Measurements from ENCODE around the gene ZNF33A.
"Not testable (repeated sequence)": the region's sequence is repeated elsewhere in the genome, so short reads cannot be mapped to it uniquely, and the experiment has no call there.

The ZNF33A gene

GRCh38 chr10:38010119-38010903 lies at the start of gene ZNF33A:
Gene ZNF33A, plus strand, starts transcription at chr10:38010675. Its CDS starts 1,667 bp downstream, at chr10:38012342.
- peak; percentile 91 to 94 for DNase-seq

- DNase-seq, result no peak
These were observed 45.5 kb upstream of the ZNF33A start for GRCh38 chr10:37965006-37965405.

GRCh38 chr10:37972396-37972795 lies 38.1 kb upstream of the ZNF33A start:
- DNase-seq, result no peak

- peak in 1 of 2 donors; percentile 37 for DNase-seq
These were observed 35.0 kb upstream of the ZNF33A start for GRCh38 chr10:37975401-37975991.

- DNase-seq, result peak; percentile 99
These were observed 34.2 kb upstream of the ZNF33A start, which contains the start of gene ZNF25 for GRCh38 chr10:37976091-37976879. Gene ZNF25, minus strand, starts transcription at chr10:37976647. Its CDS starts 4,925 bp downstream, at chr10:37971722.

GRCh38 chr10:37976880-37977203 lies 33.6 kb upstream of the ZNF33A start:
- DNase-seq, result no peak

GRCh38 chr10:37991655-37992054 lies 18.8 kb upstream of the ZNF33A start:
- no peak for DNase-seq

- no peak for DNase-seq
These were observed 18.4 kb upstream of the ZNF33A start for GRCh38 chr10:37992083-37992482.

- not testable (repeated sequence) for DNase-seq
These were observed 11.6 kb upstream of the ZNF33A start for GRCh38 chr10:37998920-37999319.

GRCh38 chr10:38000474-38000873 lies 10.0 kb upstream of the ZNF33A start:
- not testable (repeated sequence) for DNase-seq

GRCh38 chr10:38003026-38003425 lies 7.4 kb upstream of the ZNF33A start:
- DNase-seq, result no peak

GRCh38 chr10:38003588-38003987 lies 6.9 kb upstream of the ZNF33A start:
- DNase-seq, result no peak

- DNase-seq, result no peak
These were observed 2.9 kb upstream of the ZNF33A start for GRCh38 chr10:38007551-38007950.

- no peak for DNase-seq
These were observed 2.5 kb upstream of the ZNF33A start for GRCh38 chr10:38007991-38008390.

GRCh38 chr10:38016354-38016753 lies 5.9 kb downstream of the ZNF33A start:
- no peak for DNase-seq

GRCh38 chr10:38019124-38019523 lies 8.6 kb downstream of the ZNF33A start:
- not testable (repeated sequence) for DNase-seq

GRCh38 chr10:38025283-38025682 lies 14.8 kb downstream of the ZNF33A start:
- no peak for DNase-seq

GRCh38 chr10:38027986-38028385 lies 17.5 kb downstream of the ZNF33A start:
- DNase-seq, result no peak

GRCh38 chr10:38032886-38033285 lies 22.4 kb downstream of the ZNF33A start:
- no peak for DNase-seq

GRCh38 chr10:38038107-38038931 lies 27.8 kb downstream of the ZNF33A start:
- peak in 1 of 2 donors; percentile 57 for DNase-seq

GRCh38 chr10:38038932-38039245 lies 28.4 kb downstream of the ZNF33A start:
- no peak for DNase-seq

- peak in 1 of 2 donors; percentile 22 for DNase-seq
These were observed 33.0 kb downstream of the ZNF33A start for GRCh38 chr10:38043516-38043915.

- no peak for DNase-seq
These were observed 34.7 kb downstream of the ZNF33A start for GRCh38 chr10:38045129-38045528.
